Activated naive CD4-positive, alpha-beta T cell treated with anti-CD3 and anti-CD28 coated beads for 36 hours (primary cell): Measurements from ENCODE around the gene EIF4ENIF1. TPM values are rescaled to one million over a fixed set of nuclear protein-coding genes. Genes with fewer than 3 reads are reported as not detected.
"Not testable (repeated sequence)": the region's sequence is repeated elsewhere in the genome, so short reads cannot be mapped to it uniquely, and the experiment has no call there.

Experiments
- CTCF ChIA-PET: fragments of 350-600 bp; sonication (Branson Sonifier 250); formaldehyde crosslinking; loops from one replicate; lab custom pipeline; 2021; ENCODE audit warnings: antibody characterized with exemption; lab: Charles Lee
- DNase-seq: peaks from one replicate; pipeline ENCODE4 v3.0.0-alpha.2; 2020
- H3K27ac Mint-ChIP-seq: one replicate; pipeline ENCODE4 v1.8.0; 2021; ENCODE audit warnings: mild to moderate bottlenecking, mixed read lengths
- H3K27me3 Mint-ChIP-seq: one replicate; pipeline ENCODE4 v1.8.0; 2021; ENCODE audit warnings: low read depth, mixed read lengths
- H3K36me3 Mint-ChIP-seq: one replicate; pipeline ENCODE4 v1.8.0; 2021; ENCODE audit warnings: low read depth, mixed read lengths
- H3K4me1 Mint-ChIP-seq: one replicate; pipeline ENCODE4 v1.8.0; 2021; ENCODE audit warnings: low read depth, mixed read lengths
- H3K4me3 Mint-ChIP-seq: one replicate; pipeline ENCODE4 v1.8.0; 2021; ENCODE audit warnings: mild to moderate bottlenecking, moderate library complexity, mixed read lengths
- H3K9me3 Mint-ChIP-seq: one replicate; pipeline ENCODE4 v1.8.0; 2021; ENCODE audit warnings: mixed read lengths
- intact Hi-C: fragments of 100-400 bp; cut with micrococcal nuclease; formaldehyde crosslinking; loops from one replicate; pipeline ENCODE4 v1.15.1; 2023
- total RNA-seq, 2 experiments: library from RNA; stranded (reverse); gene quantifications; one replicate each; pipeline ENCODE4 v1.2.3, GENCODE V29; 2021

Gene EIF4ENIF1
- total RNA-seq, 2 experiments from 2014 or later: 28.1 to 29.0 TPM

DNA sequence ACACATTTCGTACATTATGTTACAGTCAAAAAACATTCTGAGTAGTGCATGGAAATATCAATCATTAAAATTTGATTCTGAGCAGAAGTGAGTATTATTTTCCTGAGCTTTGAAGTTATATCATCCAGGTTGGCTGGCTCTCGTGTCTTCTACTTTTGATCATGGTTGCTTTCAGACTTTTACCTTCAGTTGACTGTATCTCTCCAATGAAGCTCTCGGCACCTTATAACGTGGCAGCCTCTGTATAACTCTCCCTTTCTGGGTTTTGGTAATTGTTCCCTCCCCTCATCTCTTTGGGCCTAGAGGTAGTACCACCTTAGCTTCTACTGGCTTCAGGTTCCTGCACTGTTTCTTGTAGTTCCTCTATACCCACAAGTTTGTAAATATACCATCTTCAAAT, 18.9 kb upstream of the EIF4ENIF1 start:
- intact Hi-C loops: no loop called here
- Mint-ChIP-seq H3K36me3 (peaks cover 49% of the 10 kb centered on the region), H3K27ac (peak overlapping the region; percentile 73), H3K4me3 (no peak overlapping the region), H3K9me3 (peaks cover 6% of the 10 kb centered on the region), H3K4me1 (peaks cover 60% of the 10 kb centered on the region), H3K27me3 (no peaks in the 10 kb centered on the region)
- CTCF ChIA-PET: no interaction called here
- DNase-seq: no peak

DNA sequence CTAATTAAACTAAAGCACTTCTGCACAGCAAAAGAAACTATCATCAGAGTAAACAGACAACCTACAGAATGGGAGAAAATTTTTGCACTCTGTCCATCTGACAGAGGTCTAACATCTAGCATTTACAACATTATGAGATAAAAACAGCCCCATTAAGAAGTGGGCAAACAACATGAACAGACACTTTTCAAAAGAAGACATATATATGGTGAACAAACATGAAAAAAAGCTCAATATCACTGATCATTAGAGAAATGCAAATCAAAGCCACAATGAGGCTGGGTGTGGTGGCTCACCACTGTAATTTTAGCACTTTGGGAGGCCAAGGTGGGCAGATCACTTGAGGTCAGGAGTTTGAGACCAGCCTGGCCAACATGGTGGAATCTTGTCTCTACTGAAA, 17.9 kb upstream of the EIF4ENIF1 start:
- intact Hi-C loops, H3K27me3 Mint-ChIP-seq, H3K9me3 Mint-ChIP-seq, DNase-seq, CTCF ChIA-PET, H3K4me3 Mint-ChIP-seq: not testable (repeated sequence)
- Mint-ChIP-seq H3K4me1 (peaks cover 64% of the 10 kb centered on the region), H3K36me3 (peaks cover 48% of the 10 kb centered on the region), H3K27ac (peak overlapping the region; percentile 59)

DNA sequence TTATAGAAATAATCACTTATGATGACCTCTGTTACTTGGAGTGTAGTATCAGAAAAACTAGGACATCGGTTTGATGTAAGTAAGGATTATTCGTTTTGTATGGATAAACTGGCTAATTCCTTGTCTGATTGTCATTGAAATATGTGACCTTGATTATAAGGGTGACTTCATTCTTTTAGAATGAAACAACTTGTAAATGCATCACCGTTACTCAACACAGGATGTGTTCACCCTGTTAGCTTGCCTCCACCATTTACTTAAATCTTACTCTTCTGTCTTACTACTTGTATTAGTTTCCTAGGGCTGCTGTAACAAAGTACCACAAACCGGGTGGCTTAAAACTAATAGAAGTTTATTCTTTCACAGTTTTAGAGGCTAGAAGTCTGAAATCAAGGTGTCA, 14.6 kb upstream of the EIF4ENIF1 start:
- Mint-ChIP-seq H3K27me3 (no peaks in the 10 kb centered on the region), H3K9me3 (peaks cover 6% of the 10 kb centered on the region), H3K36me3 (peaks cover 37% of the 10 kb centered on the region), H3K4me3 (no peak overlapping the region), H3K4me1 (peaks cover 72% of the 10 kb centered on the region), H3K27ac (no peak overlapping the region)
- no peak for DNase-seq
- intact Hi-C loops: no loop called here
- CTCF ChIA-PET: no interaction called here

DNA sequence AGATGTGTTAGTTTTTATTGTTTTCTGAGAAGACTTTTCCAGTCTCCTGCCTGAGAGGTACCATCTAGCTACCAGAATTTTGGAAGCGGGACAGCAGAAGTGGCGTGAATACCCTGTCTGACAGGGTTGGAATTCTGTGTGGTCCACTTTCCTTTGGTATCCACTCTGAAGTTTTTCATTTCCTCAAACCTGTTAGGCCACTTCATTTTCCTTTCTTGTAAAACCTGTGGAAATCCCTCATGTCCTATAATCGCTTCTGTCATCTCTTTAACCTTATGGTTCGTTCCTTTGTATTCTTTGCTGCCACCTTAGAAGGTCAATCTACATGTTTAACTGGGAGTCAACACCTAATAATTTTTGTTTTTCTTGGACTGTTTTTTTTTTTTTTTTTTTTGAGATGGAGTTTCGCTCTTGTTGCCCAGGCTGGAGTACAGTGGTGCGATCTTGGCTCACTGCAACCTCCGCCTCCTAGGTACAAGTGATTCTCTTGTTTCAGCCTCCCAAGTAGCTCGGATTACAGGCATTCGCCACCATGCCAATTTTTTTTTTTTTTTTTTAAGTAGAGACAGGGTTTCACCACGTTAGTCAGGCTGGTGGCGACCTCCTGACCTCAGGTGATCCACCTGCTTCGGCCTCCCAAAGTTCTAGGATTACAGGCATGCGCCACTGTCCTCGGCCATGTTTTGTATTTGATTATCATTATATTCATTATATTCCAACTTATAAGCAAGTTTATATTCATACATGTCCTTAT, 13.7 kb upstream of the EIF4ENIF1 start:
- H3K9me3 Mint-ChIP-seq: peaks cover 6% of the 10 kb centered on the region
- no peak overlapping the region for H3K27ac Mint-ChIP-seq
- peaks cover 72% of the 10 kb centered on the region for H3K4me1 Mint-ChIP-seq

DNA sequence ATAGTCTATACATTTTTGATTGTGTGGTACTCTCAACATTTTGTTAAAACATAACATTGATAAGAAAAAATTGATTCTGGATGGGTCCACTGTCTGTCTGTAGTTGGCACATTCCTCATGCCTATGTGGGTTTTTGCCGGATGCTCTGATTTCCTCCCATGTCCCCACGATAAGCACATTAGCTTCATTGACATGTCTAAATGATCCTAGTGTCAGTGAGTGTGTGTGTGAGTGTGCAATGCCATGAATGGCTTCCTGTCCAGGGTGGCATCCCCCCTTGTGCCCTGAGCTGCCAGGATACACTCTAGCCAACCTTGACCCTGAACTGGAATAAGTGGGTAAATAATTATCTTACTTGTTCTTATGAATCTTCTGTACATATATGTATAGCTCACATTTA, 12.1 kb upstream of the EIF4ENIF1 start:
- no peak for DNase-seq
- intact Hi-C loops: no loop called here
- H3K4me3 Mint-ChIP-seq: no peak overlapping the region
- no peaks in the 10 kb centered on the region for H3K9me3 Mint-ChIP-seq
- no peaks in the 10 kb centered on the region for H3K27me3 Mint-ChIP-seq
- peaks cover 68% of the 10 kb centered on the region for H3K4me1 Mint-ChIP-seq
- H3K36me3 Mint-ChIP-seq: peaks cover 32% of the 10 kb centered on the region
- peak overlapping the region; percentile 20 for H3K27ac Mint-ChIP-seq
- CTCF ChIA-PET: no interaction called here

More for the DNA sequence above, 13.7 kb upstream of the EIF4ENIF1 start:
- CTCF ChIA-PET: no interaction called here
- intact Hi-C loops: no loop called here
- peaks cover 34% of the 10 kb centered on the region for H3K36me3 Mint-ChIP-seq
- no peak overlapping the region for H3K4me3 Mint-ChIP-seq
- H3K27me3 Mint-ChIP-seq: no peaks in the 10 kb centered on the region
- no peak for DNase-seq

DNA sequence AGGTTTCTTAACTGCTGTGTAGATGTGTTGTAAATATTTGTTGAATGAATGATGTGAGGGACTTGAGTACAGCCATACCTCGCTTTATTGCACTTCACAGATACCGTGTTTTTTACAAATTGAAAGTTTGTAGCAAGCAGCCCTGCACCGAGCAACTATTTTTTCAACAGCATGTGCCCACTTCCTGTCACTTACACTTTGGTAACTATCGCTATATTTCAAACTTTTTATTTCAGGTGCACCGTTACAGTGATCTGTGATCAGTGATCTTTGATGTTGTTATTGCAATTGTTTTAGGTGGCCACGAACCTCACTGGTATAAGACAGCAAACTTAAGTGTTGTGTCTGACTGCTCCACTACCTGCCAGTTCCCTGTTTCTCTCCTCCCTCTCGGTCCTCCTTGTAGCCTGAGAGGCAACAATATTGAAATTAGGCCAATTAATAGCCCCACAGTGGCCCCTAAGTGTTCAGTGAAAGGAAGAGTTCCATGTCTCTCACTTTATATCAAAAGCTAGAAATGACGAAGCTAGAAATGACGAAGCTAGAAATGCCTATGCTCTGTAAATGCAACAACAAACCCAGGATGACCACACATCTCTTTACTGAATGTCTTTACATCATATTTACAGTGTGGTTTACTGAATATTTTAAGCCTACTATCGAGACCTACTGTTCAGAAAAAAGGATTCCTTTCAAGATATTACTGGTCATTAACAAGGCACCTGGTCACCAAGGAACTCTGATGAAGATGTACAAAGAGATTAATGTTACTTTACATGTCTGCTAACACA, 7.7 kb upstream of the EIF4ENIF1 start:
- H3K4me3 Mint-ChIP-seq: peak overlapping the region; percentile 94
- peaks cover 52% of the 10 kb centered on the region for H3K4me1 Mint-ChIP-seq
- H3K27me3 Mint-ChIP-seq: no peaks in the 10 kb centered on the region
- intact Hi-C loops: loop anchor here (1.0 to 10.0 kb wide), 4 partner anchors 29 to 283 kb away; partner anchors contain the start of genes DRG1, LIMK2 and PATZ1
- peaks cover 21% of the 10 kb centered on the region for H3K36me3 Mint-ChIP-seq
- CTCF ChIA-PET: no interaction called here
- H3K27ac Mint-ChIP-seq: peak overlapping the region; percentile 94
- H3K9me3 Mint-ChIP-seq: no peaks in the 10 kb centered on the region
- DNase-seq: no peak

DNA sequence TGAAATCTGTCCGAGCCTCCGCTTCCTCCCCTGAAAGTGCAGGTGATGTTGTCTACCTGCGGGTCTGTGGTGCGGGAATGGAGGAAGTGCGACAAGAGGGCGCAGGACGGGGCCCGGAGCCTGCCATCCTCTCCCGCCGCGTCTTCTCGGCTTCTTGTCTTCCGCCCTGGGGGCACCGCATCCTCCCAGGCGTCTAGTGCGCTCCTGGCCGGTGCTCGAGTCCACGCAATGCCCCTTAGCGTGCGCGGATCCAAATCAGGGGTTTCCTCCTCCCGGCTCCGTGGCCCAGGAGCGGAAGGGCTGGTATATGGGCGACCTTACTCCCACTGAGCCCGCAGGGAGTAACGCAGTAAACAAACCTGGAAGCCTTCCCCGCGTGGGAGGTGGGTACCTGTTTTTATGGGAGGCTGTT, 7.1 kb upstream of the EIF4ENIF1 start:
- CTCF ChIA-PET: interaction anchor here (1.1 kb wide), 1 partner anchor 29 kb away, joined by 3 read pairs; no protein-coding TSS in a partner anchor
- H3K4me1 Mint-ChIP-seq: peaks cover 53% of the 10 kb centered on the region
- peak; percentile 53 for DNase-seq
- H3K36me3 Mint-ChIP-seq: peaks cover 20% of the 10 kb centered on the region
- H3K9me3 Mint-ChIP-seq: no peaks in the 10 kb centered on the region
- intact Hi-C loops: loop anchor here (1.0 to 10.0 kb wide), 8 partner anchors 30 to 282 kb away; partner anchors contain the start of genes DRG1, LIMK2 and PATZ1
- peak overlapping the region; percentile 94 for H3K4me3 Mint-ChIP-seq
- H3K27ac Mint-ChIP-seq: peak overlapping the region; percentile 94
- no peaks in the 10 kb centered on the region for H3K27me3 Mint-ChIP-seq

DNA sequence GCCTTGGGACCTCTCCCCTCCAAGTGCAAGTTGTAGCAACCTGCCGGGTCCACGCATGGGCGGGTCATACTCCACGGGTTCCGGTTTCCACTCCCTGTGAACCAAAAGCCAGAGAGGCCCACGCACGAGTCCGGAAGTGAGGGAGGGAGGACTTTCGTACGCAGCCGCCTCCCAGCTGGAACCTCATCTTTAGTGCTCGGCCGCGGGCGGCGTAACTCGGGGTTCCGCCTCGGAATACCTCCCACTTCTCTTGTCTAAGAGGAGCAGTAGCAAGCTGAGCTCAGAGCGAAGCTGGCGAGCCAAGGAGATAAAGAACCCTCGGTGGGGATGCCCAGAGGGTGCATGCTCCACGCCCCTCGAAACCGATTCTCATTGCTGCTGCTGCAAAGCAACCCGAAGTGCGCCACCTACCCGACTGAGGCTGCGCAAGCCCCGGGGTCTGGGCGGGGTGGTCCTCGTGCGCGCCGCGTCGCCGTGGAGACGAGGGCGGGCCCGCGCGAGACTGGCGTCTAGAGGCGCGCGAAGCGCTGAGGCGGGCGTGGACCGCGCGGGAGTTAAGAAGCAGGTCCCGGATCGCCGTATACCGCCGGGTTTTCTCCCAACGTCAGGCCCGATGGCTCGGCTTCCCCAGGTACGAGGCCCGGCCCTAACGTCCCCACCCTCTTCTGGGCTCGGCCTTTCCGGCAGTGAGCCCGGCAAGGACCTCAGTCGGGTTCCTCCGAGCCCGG, 6.5 kb upstream of the EIF4ENIF1 start, which contains the start of gene SFI1:
Gene SFI1, plus strand, starts transcription at position 530 of the 728 bp plus-strand sequence. CDS start 11,749 bp downstream, outside the sequence.
- CTCF ChIA-PET: interaction anchor here (1.1 kb wide), 1 partner anchor 29 kb away, joined by 3 read pairs; no protein-coding TSS in a partner anchor
- H3K9me3 Mint-ChIP-seq: no peaks in the 10 kb centered on the region
- DNase-seq: peak; percentile 95
- H3K27me3 Mint-ChIP-seq: no peaks in the 10 kb centered on the region
- H3K4me1 Mint-ChIP-seq: peaks cover 55% of the 10 kb centered on the region
- peak within 1 kb of the TSS; percentile 94 for H3K27ac Mint-ChIP-seq
- intact Hi-C loops: loop anchor here (1.0 to 10.0 kb wide), 7 partner anchors 41 to 281 kb away; partner anchors contain the start of genes DRG1, LIMK2 and PATZ1
- H3K4me3 Mint-ChIP-seq: peak within 1 kb of the TSS; percentile 94
- H3K36me3 Mint-ChIP-seq: peaks cover 19% of the 10 kb centered on the region

DNA sequence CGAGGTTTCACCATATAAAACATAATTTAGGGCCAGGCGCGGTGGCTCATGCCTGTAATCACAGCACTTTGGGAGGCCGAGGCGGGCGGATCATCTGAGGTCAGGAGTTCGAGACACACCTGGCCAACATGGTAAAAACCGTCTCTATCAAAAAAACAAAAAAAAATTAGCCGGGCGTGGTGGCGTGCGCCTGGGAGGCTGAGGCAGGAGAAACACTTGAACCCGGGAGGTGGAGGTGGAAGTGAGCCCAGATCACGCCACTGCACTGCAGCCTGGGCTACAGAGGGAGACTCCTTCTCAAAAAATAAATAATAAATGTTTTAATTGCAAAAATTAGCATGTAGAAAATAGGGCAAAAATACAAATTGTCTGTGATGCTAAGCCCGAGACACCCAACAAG, 5.7 kb upstream of the EIF4ENIF1 start:
- Mint-ChIP-seq H3K27ac (peak overlapping the region; percentile 94), H3K27me3 (no peaks in the 10 kb centered on the region), H3K36me3 (peaks cover 19% of the 10 kb centered on the region), H3K4me3 (peak overlapping the region; percentile 94), H3K9me3 (no peaks in the 10 kb centered on the region), H3K4me1 (peaks cover 52% of the 10 kb centered on the region)
- no peak for DNase-seq
- intact Hi-C loops: loop anchor here (5.0 to 10.0 kb wide), 2 partner anchors 98 to 281 kb away; partner anchors contain the start of genes DRG1 and LIMK2
- CTCF ChIA-PET: interaction anchor here (1.1 kb wide), 1 partner anchor 30 kb away, joined by 3 read pairs; no protein-coding TSS in a partner anchor

DNA sequence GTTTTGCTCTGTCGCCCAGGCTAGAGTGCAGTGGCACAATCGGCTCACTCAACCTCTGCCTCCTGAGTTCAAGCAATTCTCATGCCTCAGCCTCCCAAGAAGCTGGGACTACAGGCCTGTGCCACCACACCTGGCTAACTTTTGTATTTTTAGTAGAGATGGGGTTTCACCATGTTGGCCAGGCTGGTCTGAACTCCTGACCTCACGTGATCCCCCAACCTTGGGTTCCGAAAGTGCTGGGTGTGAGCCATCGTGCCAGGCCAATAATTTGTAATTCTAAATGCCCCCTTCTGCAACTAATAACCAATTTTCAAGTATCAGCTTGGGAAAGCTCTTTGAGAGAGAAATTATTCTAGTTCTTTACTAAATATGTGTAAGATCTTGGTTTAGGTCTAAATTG, 3.7 kb upstream of the EIF4ENIF1 start:
- H3K27me3 Mint-ChIP-seq, DNase-seq, H3K9me3 Mint-ChIP-seq, H3K4me3 Mint-ChIP-seq: not testable (repeated sequence)
- peaks cover 12% of the 10 kb centered on the region for H3K36me3 Mint-ChIP-seq
- CTCF ChIA-PET: interaction anchor here (1.4 kb wide), 1 partner anchor 138 kb away, joined by 3 read pairs; no protein-coding TSS in a partner anchor
- peaks cover 47% of the 10 kb centered on the region for H3K4me1 Mint-ChIP-seq
- H3K27ac Mint-ChIP-seq: peak overlapping the region; percentile 84
- intact Hi-C loops: loop anchor here (5.0 to 10.0 kb wide), 2 partner anchors 201 to 279 kb away; partner anchors contain the start of genes LIMK2 and PIK3IP1

DNA sequence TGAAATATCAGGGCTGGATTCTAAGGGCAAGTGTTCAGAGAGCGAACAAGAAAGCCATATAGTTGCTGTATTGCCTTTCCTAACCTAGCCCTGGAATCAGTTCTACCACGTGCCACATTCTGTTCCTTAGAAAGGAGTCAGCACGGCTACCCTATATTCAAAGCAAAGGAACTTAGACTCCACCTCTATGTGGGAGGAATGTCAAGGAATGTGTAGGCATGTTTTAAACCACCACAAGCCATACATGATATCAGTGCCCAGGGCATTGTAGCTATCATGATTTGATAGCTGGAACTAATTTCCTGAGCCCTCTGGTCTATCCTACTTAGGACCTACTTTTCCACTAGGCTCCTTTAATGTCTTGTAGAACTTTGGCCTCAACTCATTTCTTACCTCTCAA, 2.5 kb upstream of the EIF4ENIF1 start:
- no peak for DNase-seq
- Mint-ChIP-seq H3K9me3 (no peaks in the 10 kb centered on the region), H3K4me1 (peaks cover 44% of the 10 kb centered on the region), H3K4me3 (peak overlapping the region; percentile 32), H3K27ac (peak overlapping the region; percentile 81), H3K27me3 (no peaks in the 10 kb centered on the region), H3K36me3 (peaks cover 8% of the 10 kb centered on the region)
- intact Hi-C loops: loop anchor here (5.0 to 10.0 kb wide), 2 partner anchors 200 to 277 kb away; partner anchors contain the start of genes LIMK2 and PIK3IP1
- CTCF ChIA-PET: interaction anchor here (0.6 to 1.7 kb wide), 4 partner anchors 15 to 142 kb away, joined by 3 to 6 read pairs (median 4); no protein-coding TSS in a partner anchor
